Activated T-helper 1 cell treated with Interleukin-2 at 50 U/mL for 16 hours (primary cell): ENCODE results near the gene PACS2.
"Not testable (repeated sequence)": the region's sequence is repeated elsewhere in the genome, so short reads cannot be mapped to it uniquely, and the experiment has no call there.

Experiments
- DNase-seq: peaks from one replicate; pipeline ENCODE4 v3.0.0-alpha.2; 2020; ENCODE audit warnings: low read depth

Gene PACS2

DNA sequence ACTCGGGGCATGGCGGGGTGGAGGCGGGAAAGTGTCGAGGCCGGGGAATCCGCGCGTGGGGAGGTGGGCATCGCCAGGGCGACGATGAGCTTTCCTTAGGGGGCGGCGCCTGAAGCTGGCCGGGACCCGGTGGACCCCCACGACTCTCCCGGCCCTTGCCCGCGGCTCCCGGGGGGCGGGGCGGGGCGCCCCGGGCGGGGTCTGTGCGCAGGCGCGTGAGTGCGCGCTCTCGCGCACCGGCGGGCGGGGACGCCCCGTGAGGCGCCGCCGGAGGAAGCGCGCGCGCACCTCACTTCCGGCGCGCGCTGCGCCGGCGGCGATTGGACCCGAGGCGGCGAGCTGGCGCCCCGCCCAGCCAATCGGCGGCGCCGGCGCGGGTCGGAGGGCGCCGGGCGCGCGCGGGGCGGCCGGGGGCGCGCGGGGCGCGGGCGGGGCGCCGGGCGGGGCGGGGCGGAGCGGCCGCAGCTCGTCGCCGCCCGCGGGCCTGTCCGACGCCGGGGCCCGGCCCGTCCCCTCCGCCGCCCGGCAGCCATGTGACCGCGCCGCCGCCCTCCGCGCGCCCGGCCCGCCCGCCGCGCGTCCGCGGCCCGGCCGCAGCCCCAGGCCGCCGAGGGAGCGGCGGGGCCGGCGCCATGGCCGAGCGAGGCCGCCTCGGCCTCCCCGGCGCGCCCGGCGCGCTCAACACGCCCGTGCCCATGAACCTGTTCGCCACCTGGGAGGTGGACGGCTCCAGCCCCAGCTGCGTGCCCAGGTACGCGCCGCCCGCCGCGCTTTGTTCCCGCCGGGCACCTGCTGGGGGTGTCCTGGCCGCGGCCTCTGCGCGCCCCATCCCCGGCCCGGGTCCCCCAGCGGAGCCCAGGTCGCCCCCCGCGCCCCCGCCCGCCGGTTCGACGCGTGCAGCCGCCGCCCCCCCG is at the start of gene PACS2:
TSS of gene PACS2 (plus strand) at position 462 of the 914 bp plus-strand sequence. CDS start at position 633, 171 bp downstream.
- peak; percentile 79 for DNase-seq

DNA sequence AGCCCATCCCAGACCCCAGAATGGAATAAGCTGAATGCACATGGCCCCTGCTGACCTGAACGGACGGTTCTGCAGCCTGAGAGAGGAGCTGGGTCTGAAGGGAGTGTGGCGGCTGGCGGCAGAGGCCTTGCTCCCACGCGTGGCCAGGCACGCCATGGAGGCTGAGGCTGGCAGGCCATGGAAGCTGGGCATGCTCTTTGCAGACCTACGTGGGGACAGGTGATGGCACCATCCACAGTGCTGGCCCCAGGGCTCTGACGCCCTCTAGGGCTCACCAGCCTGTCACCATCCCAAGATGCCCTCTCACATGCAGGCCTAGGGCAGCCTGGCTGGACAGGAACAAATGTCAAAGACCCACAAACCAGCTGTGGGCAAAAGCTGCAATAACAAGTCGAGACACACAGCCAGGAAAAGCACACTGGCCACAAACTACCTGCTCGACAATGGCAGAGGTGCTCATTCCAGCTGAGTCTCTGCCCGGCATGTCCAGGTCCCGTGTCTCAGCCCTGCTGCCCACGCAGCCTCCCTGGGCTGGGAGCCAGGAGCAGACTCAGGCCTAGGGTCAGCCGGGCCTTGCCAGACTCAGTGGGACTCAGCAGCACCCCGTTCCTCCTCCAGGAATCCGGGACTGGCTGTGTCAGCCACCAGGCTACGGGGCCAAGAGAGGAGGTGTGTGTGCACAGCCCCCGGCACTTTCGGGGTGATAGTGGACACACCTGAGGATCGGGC is 46.6 kb upstream of the PACS2 start:
- no peak for DNase-seq

DNA sequence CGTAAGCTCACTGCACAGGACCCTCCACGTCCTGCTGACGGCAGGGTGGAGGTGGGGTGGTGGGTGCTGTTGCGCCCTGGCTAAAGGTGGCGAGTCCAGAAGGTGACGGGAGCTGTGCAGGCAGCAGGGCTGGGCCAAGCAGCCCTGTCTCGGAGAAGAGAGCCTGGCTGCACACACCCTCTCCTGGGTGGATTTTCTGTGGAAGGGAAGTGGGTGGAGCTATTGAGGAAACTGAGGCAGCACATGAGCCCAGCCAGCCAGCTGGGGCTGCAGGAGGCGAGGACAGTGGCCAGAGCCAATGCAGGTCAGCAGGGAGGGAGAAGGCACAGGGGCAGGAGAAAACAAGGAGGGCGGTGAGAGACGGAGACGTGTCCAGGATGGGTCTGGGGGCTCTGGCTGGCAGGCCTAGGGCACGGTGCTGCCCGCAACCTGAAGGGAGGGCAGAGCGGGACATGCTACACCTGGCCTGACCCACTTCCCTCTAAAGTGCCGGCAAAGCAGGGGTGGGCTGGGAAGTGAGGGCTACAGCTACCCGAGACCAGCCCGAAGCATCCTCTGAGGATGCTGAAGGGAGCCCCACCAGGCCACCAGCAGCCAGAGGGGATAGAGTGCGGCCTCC is 45.7 kb upstream of the PACS2 start:
- DNase-seq = no peak

DNA sequence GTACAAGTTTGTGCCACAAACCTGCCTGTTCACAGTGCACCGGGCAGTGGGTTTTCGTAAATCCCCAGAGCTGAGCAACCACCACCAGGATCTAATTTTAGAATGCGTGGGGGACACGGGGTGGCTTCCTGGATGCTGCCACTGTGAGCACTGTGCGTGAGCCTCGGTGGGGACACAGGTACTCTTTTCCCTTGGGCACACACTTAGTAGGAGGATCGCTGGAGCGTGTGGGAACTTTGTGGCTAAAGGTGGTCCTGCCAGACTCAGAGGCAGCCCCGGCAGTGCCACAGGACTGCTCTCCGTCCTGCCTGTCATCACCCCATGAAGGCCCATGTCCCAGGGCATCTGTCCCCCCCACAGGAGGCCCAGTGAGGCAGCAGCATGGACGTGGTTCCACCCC is 45.1 kb upstream of the PACS2 start:
- no peak for DNase-seq

DNA sequence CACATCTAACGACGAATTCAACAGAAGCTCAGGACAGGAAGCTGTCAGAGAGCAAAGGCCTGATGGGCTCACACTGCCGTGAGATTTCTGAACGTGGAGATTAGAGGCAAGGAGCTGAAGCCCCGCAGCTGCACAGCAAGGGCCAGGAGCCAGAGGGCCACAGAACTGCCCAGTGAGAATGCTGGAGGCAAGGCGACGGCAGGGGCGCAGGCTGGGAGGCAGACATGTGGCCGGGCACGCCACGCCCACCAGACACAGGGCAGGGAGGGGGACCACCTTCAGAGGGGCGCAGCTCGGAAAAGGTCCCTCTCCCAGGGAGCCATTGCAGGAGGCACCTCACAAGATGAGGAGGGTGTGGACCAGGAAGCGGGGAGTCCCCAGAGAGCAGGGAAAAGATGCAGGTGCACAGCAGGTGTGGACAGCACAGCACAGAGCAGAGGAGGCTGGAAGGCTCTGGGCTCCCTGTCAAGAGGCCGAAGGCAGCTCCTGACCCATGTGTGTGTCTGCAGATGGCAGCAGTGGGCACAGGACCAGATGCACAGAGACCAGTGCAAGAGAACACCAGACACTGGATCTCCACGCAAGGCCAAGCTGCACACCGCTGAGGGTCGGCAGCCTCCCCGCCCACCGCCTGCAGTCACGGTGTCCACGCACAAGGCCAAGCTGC is 43.2 kb upstream of the PACS2 start:
- DNase-seq = no peak

DNA sequence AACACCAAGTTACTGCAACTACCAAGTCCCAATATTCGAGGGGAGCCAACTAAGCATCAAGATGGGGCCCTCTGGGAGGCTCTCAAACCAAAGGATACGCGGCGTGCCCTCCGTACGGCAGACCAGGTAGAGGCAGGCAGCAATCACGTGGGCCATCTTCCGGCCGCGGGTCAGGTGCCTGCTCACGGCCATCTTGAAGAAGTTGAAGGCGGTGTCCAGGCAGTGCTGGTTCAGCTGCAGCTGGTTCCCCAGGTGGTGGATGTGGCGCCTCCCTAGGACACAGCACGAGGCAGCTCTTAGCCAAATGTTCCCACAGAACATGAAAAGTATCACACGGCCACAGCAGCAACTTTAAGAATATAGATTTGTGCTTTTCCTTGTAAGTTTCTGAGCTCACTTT is 41.9 kb upstream of the PACS2 start:
- no peak for DNase-seq

DNA sequence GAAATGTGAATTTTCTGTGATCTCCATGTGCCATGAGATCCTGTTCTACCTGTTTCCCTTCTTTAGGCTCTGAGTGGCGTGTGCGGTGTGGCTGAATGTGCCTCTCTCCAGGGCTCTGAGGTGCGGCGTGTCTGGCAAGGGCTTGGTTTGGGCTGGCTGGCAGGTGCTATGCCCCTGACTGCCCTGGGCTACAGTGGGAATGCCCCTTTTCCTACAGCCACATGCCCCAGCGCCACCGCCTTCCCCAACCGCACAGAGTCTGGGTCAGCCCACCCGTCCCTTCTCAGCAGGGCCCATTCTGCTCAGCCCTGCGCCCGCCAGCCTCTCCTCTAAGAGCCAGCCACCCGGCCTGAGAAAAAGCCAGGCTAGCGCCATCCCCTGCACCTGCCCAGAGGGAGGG is 41.5 kb upstream of the PACS2 start:
- no peak for DNase-seq

DNA sequence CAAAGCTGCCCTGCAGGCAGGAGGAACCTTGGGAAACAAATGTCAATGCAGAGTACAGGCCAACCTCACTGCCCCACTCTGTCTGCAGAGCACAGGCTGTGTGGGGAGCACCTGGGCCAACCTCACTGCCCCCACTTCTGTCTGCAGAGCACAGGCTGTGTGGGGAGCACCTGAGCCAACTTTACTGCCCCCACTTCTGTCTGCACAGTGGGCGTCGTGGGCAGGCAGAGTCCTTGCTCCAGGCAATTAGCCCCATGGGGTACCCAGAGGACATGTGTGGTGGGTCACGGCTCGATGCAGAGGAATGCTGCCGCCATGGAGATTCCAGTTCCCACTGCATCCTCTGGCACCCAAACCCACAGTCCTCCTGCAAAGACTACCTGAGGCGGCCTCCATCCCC is 39.9 kb upstream of the PACS2 start:
- DNase-seq = no peak

DNA sequence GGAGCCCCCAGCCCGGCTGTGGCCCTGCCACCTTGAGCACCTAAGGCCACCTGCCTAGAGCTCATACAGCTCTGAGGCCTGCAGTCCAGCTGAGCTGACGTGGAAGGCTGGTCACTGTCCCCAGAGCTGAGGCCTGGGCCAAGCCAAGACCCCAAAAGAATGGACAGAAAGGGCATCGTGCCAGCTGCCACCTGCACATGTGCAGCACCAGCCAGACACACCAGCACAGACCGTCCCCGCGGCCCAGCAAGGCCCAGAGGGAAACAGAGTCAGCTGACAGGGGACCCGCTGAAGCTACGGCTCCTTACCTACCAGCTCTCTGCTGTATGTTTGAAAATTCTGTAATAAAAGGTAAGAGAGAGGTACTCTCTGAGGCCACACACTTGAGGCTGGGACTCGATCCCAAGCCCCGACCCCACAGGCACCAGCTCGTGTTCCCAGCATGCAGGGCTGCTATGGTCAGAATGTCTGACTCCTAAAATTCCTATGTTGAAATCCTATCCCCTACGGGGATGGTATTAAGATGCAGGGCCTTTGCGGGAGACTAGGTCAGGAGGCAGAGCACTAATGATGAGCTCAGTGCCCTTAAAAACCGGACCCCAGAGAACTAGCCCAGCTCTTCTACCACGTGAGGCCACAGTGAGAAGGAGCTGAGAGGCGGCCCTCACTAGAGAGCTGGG is 39.1 kb upstream of the PACS2 start:
- no peak for DNase-seq

DNA sequence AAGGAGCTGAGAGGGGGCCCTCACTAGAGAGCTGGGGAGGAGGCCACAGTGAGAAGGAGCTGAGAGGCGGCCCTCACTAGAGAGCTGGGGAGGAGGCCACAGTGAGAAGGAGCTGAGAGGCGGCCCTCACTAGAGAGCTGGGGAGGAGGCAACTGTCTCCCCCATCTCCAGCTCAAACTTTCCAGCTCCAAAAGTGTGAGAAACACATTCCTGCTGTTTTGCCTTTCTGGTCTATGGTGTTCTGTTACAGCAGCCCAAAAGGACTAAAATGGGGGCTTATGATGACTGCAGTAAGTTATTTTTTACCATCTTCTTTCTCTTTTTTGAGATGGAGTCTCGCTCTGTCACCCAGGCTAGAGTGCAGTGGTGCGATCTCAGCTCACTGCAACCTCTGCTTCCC is 37.1 kb upstream of the PACS2 start:
- DNase-seq = not testable (repeated sequence)

DNA sequence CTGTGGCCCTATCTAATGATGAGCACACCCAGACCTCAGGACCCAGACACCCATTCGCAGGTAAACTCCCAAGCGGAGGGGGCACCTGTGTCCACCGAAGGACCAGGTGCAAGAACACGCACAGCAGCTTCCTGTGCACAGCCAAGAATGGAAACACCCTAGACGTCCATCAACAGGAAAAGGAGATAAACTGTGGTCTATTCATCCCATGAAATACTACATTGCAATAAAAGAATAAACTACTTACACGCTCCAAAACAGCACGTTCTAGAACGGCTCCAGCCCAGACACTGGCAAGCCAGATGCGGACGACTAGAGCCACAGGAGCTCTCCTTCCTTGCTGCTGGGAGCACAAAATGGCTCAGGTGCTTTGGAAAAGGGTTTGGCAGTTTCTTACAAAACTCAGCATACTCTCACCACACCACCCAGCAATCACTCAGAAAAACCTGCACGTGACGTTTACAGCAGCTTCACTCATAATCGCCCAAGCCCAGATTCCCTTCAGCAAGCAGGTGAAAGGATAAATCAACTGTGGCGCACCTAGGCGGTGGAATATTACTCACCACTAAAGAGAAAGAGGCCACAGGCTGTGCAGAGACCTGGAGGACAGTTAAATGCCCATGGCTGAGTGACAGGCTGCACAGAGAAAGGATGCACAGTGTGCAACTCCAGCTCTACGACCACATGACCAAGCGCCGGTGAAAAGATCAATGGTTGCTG is 34.7 kb upstream of the PACS2 start:
- no peak for DNase-seq

DNA sequence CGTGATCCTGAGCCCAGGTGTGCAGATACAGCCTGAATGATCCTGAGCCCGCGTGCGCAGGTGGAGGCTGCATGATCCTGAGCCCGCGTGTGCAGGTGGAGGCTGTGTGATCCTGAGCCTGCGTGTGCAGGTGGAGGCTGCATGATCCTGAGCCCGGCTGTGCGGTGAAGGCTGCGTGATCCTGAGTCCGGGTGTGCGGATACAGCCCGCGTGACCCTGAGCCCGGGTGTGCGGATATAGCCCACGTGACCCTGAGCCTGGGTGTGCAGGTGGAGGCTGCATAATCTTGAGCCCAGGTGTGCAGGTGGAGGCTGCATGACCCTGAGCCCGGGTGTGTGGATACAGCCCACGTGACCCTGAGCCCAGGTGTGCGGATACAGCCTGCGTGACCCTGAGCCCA is 34.0 kb upstream of the PACS2 start:
- DNase-seq = no peak

DNA sequence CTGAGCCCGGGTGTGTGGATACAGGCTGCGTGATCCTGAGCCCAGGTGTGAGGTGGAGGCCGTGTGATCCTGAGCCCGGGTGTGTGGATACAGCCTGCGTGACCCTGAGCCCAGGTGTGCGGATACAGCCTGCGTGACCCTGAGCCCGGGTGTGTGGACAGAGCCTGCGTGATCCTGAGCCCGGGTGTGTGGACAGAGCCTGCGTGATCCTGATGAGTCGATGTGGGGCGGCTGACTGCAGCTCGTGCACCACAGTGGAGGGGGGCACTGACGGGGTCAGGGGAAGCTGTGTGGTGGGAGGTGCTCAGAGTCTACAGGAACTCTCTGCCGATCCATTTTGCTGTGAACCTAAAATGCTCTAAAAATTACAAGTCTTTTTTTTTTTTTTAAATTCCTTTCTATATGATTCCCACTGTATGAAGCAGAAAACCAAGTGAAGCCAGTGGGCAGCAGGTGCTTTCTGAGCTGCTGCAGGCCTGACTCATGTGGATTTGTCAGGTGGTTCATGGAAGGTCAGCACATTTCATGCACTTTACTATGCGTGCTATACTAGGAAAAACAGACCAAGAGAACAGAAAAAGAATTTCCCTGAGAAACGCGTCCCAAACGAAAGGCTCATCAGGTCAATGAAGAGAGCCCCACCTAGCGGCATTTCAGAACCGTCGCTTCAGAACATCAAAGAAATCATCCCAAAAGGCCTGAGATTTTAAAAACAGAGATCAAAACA is 33.0 kb upstream of the PACS2 start:
- DNase-seq = no peak

DNA sequence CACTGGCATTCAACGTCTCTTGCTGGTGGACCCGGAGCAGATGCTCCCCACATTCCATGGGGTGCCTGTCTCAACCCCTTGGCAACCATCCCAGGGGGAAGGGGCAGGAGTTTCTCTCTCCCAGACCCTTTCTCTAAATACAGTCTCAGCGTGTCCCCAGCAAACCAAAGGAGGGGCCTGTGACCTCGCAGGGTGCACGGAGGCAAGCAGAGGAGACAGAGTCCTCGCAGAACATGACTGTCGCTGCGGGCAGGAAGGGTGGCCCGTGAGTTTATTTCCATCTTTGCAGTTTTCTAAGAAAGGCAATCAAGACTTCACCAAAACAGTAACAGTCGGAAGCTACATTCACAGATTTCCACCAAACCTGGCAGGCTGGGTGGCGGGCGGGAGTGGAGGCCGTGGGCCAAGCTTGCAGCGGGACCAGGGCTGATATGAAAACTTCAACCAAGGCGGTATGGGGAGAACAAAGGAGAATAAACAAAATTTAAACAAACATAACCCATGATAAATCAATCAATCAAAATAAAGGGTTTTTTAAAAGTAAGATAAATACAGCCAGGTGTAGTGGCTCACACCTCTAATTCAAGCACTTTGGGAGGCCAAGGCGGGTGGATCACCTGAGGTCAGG is 32.3 kb upstream of the PACS2 start:
- no peak for DNase-seq

DNA sequence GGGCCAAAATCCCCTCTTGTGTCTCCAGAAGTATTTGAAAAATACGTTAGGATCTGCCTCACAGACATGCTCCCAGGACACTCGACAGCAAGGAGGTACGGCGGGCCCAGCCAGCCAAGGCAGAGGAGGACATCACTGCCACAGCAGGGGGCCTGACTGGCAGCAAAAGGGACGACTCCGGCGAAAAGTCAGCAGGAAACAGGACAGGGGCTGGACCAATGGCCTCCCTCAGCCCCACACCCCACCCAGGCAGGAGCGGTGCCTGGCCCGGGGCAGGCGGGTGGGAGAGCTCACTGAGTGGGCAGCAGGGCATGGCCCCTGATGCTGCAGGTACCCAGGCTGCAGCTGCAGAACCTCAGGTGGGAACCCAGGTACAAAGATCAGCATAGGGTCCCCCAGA is 31.5 kb upstream of the PACS2 start:
- DNase-seq = no peak

DNA sequence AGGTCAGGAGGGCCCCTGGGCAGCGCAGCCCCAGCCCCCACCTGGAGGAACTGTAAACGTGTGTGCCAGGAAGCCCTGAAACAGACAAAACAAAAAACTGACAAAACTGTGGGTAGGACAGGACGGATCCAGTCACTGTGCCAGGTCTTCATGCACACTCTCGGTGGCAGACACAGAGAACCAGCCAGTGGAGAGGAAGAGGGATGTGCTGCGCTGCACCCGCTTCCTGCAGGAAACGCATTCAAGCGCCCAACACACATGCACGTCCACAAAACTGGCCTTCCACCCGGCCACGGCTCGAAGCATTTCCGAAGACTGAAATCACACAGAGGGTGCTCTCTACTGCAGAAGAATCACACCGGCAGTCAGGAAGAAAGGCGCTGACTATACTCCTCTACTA is 30.6 kb upstream of the PACS2 start:
- DNase-seq = no peak

DNA sequence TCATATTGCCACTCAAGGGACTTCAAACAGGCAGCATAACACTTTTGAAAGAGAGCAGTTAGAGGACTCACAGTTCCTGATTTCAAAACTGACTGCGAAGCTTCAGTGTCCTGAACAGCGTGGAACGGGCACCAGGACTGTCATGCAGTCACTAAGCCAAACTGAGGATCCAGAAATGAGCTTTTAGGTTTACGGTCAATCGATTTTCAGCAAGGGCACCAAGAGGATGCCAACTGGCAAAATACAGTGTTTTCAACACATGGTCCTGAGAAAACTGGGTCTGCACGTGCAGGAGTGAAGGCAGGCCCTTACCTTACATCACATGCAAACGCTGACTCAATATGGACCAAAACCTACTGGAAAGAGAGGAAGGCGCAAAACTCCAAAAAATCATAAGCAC is 29.4 kb upstream of the PACS2 start:
- DNase-seq = no peak

DNA sequence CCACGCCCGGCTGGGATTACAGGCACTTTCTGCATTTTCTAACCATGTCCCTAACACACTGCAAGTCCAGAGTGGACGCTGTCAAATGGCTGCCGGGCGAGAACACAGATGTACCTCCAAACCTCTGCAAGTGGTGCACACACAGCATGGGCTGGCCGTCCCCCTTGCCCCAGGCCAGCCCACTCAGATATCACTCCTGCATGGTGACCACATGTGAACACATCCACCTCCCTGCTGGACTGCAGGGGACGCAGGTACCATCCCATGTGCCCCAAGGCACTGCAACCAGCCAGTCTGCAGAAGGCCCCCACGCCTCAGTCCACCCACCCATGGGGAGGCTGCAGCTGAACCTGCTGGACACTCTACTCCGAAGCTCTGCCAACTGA is 27.8 kb upstream of the PACS2 start:
- no peak for DNase-seq

DNA sequence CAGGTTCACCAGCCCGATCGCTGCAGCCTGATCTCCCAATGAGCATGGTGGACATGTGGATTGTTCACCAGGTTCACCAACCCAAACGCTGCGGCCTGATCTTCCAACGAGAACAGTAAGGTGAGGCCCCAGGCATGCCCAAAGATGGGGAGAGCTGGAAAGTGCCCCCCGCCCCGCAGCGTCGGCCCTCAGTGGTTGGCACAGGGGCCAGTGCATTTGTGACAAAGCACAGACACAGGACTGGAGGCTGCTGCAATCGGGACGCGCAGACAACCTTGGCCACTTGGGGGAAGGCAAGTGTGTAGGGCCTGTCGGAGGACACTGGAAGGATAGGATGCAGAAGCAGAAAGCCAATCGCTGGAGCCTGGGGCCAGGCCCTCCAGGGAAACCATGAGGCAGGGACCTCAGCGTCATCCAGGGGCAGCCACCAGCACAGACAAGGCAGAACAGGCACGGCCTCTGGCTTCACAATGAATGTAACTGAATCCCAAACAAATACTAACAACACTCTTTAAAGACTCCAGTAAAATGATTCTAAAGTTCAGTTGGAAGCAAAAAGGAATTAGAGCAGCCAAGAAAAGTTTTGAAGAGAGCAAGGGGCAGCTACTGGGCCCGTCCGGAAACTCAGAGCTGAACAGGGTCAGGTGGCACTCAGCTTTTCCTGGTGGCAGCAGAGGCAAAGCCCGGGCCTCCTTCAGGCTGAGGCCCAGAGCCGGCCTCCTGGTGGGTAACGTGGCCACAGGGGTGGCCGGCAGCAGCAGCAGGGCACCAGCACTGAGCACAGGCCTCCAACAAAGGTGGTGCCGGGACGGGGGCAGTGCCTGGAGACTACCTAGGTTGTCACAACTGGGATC is 27.1 kb upstream of the PACS2 start:
- no peak for DNase-seq
